Hematopoietic multipotent progenitor cell treated with erythropoietin and hydrocortisone succinate and interleukin-3 and kit ligand, for 6 days (in vitro differentiated cells): ENCODE measurements around the gene ATG5.
"Not testable (repeated sequence)": the region's sequence is repeated elsewhere in the genome, so short reads cannot be mapped to it uniquely, and the experiment has no call there.

Experiments used
- DNase-seq: peaks from one replicate; pipeline ENCODE4 v3.0.0-alpha.2; 2015

Gene ATG5

GRCh38 chr6:106309766-106310373 is 15.7 kb downstream of the ATG5 start:
- DNase-seq = no peak

GRCh38 chr6:106308985-106309384 is 16.6 kb downstream of the ATG5 start:
- no peak for DNase-seq

GRCh38 chr6:106305740-106306139 is 19.8 kb downstream of the ATG5 start:
- no peak for DNase-seq

GRCh38 chr6:106300944-106301343 is 24.6 kb downstream of the ATG5 start:
- peak; percentile 74 for DNase-seq

- no peak for DNase-seq
Observed at GRCh38 chr6:106300020-106300780, 25.4 kb downstream of the ATG5 start.

- DNase-seq = no peak
Observed at GRCh38 chr6:106293116-106293515, 32.4 kb downstream of the ATG5 start.

GRCh38 chr6:106290954-106291353 is 34.6 kb downstream of the ATG5 start:
- no peak for DNase-seq

- DNase-seq = no peak
Observed at GRCh38 chr6:106290032-106290431, 35.5 kb downstream of the ATG5 start.

GRCh38 chr6:106287215-106287614 is 38.3 kb downstream of the ATG5 start:
- peak; percentile 63 for DNase-seq

- DNase-seq = no peak
Observed at GRCh38 chr6:106286746-106287145, 38.8 kb downstream of the ATG5 start.

GRCh38 chr6:106283481-106283880 is 42.1 kb downstream of the ATG5 start:
- DNase-seq = no peak

- DNase-seq = no peak
Observed at GRCh38 chr6:106281661-106282060, 43.9 kb downstream of the ATG5 start.

- DNase-seq = no peak
Observed at GRCh38 chr6:106281088-106281487, 44.5 kb downstream of the ATG5 start.

GRCh38 chr6:106279179-106279578 is 46.4 kb downstream of the ATG5 start:
- DNase-seq = no peak

- no peak for DNase-seq
Observed at GRCh38 chr6:106275692-106276091, 49.9 kb downstream of the ATG5 start.

GRCh38 chr6:106273087-106273486 is 52.5 kb downstream of the ATG5 start:
- no peak for DNase-seq

GRCh38 chr6:106272287-106272686 is 53.3 kb downstream of the ATG5 start:
- DNase-seq = no peak

GRCh38 chr6:106270414-106270813 is 55.1 kb downstream of the ATG5 start:
- DNase-seq = no peak

- DNase-seq = not testable (repeated sequence)
Observed at GRCh38 chr6:106269268-106269919, 56.2 kb downstream of the ATG5 start.

- DNase-seq = not testable (repeated sequence)
Observed at GRCh38 chr6:106268500-106268899, 57.1 kb downstream of the ATG5 start.

GRCh38 chr6:106264433-106264832 is 61.1 kb downstream of the ATG5 start:
- not testable (repeated sequence) for DNase-seq

- DNase-seq = not testable (repeated sequence)
Observed at GRCh38 chr6:106259748-106260147, 65.8 kb downstream of the ATG5 start.

GRCh38 chr6:106258726-106259125 is 66.8 kb downstream of the ATG5 start:
- no peak for DNase-seq

GRCh38 chr6:106257195-106257594 is 68.4 kb downstream of the ATG5 start:
- no peak for DNase-seq
